Thoracic aorta (tissue), 2 donors: ENCODE measurements around the gene RPTOR. TPM values are rescaled to one million over a fixed set of nuclear protein-coding genes. Genes with fewer than 3 reads are reported as not detected.
"Not testable (repeated sequence)": the region's sequence is repeated elsewhere in the genome, so short reads cannot be mapped to it uniquely, and the experiment has no call there.

Experiments
- ATAC-seq: fragments of 150-250 bp; one replicate; pipeline ENCODE4 v1.8.0; 2017; ENCODE audit warnings: low read depth; ENCODE audit not compliant: insufficient number of reproducible peaks, low FRiP score
- DNase-seq: peaks from one replicate; pipeline ENCODE4 v3.0.0-alpha.2; 2020; ENCODE audit warnings: low spot score
- H3K27ac ChIP-seq, 2 donors: fragments of 200-600 bp; sonication (generic); 1 replicate in 1 of 2; 2 replicates in 1 of 2; pipeline ENCODE4 v1.5.1; 2016; ENCODE audit warnings: mild to moderate bottlenecking in 2 of 2, moderate library complexity in 2 of 2
- H3K27me3 ChIP-seq: fragments of 200-600 bp; sonication (generic); replicated peaks from 2 replicates; pipeline ENCODE4 v1.6.0; 2016; ENCODE audit warnings: mild to moderate bottlenecking; ENCODE audit not compliant: insufficient read depth
- H3K36me3 ChIP-seq: fragments of 200-600 bp; sonication (generic); one replicate; pipeline ENCODE4 v1.5.1; 2016
- H3K4me1 ChIP-seq, 2 donors: fragments of 200-600 bp; sonication (generic); 1 replicate in 1 of 2; 2 replicates in 1 of 2; pipeline versions ENCODE4 v1.5.1 to v1.6.0; 2016; ENCODE audit warnings: low read depth in 2 of 2, mild to moderate bottlenecking in 1 of 2; ENCODE audit not compliant: control insufficient read depth in 1 of 2
- H3K4me3 ChIP-seq: fragments of 200-600 bp; sonication (generic); 2 replicates; pipeline ENCODE4 v1.5.1; 2016; ENCODE audit warnings: mild to moderate bottlenecking
- H3K9me3 ChIP-seq: fragments of 200-600 bp; sonication (generic); 2 replicates; pipeline ENCODE4 v1.5.1; 2016
- CTCF ChIP-seq: fragments of 200-600 bp; sonication (generic); IDR thresholded peaks from one replicate; pipeline ENCODE4 v1.5.1; 2019; ENCODE audit warnings: antibody characterized with exemption
- total RNA-seq, 2 donors: library from RNA; depleted of rRNA; stranded (reverse); fragments of >200 nt; gene quantifications; one replicate each; pipeline versions ENCODE4 v1.1.0 to v1.2.3, GENCODE V29; 2016

The RPTOR gene
- total RNA-seq, 2 donors from 2014 or later: 42.0 to 47.4 TPM

- ATAC-seq (no peak), DNase-seq (no peak)
- no peak for TF ChIP-seq CTCF
- H3K9me3 ChIP-seq: no peaks in the 10 kb centered on the region
- no peaks in the 10 kb centered on the region for H3K36me3 ChIP-seq
- H3K27ac ChIP-seq: no peak overlapping the region
- no peak overlapping the region for H3K4me3 ChIP-seq
- no peaks in the 10 kb centered on the region for H3K4me1 ChIP-seq
- no peaks in the 10 kb centered on the region for H3K27me3 ChIP-seq
Observed at GRCh38 chr17:80812362-80813088, 267.9 kb downstream of the RPTOR start.

- Histone ChIP-seq H3K27ac (no peak overlapping the region), H3K27me3 (no peaks in the 10 kb centered on the region), H3K9me3 (no peaks in the 10 kb centered on the region), H3K36me3 (no peaks in the 10 kb centered on the region), H3K4me1 (no peaks in the 10 kb centered on the region), H3K4me3 (no peak overlapping the region)
- DNase-seq (no peak), ATAC-seq (no peak)
- no peak for TF ChIP-seq CTCF
Observed at GRCh38 chr17:80813318-80813717, 268.7 kb downstream of the RPTOR start.

- no peak for ATAC-seq
- no peak for TF ChIP-seq CTCF
- H3K4me1 ChIP-seq: no peaks in the 10 kb centered on the region
- H3K27ac ChIP-seq: no peak overlapping the region
- H3K36me3 ChIP-seq: no peaks in the 10 kb centered on the region
- no peak for DNase-seq
- H3K4me3 ChIP-seq: no peak overlapping the region
- no peaks in the 10 kb centered on the region for H3K9me3 ChIP-seq
- H3K27me3 ChIP-seq: no peaks in the 10 kb centered on the region
Observed at GRCh38 chr17:80814491-80814890, 269.9 kb downstream of the RPTOR start.

DNA sequence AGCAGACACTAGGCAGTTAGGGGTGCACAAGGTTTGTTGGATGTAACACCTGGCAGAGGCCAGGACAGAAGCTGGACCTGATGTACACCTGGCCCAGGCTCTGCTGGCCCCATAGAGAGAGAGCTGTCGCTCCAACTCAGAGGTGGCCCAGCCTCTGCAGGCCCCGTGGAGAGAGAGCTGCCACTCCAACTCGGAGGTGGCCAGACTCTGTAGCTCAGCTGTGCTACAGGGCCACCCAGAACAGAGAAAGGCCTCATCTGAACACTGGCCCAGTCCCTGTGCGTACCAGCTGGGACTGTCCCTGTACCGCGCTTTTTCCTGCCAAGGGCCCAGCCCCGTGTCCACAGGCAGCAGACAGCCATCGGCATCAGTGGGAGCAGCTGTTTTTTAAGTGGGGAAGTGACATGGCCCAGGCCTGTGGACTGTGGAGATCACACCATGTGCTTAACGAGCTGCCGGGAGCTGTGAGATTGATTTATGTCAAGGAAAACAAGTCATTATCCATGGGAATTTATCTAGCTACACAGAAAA, 270.6 kb downstream of the RPTOR start:
- H3K27ac ChIP-seq: no peak overlapping the region
- H3K4me3 ChIP-seq: no peak overlapping the region
- H3K9me3 ChIP-seq: no peaks in the 10 kb centered on the region
- H3K4me1 ChIP-seq: no peaks in the 10 kb centered on the region
- no peak for DNase-seq
- ATAC-seq: no peak
- no peak for TF ChIP-seq CTCF
- H3K27me3 ChIP-seq: no peaks in the 10 kb centered on the region
- no peaks in the 10 kb centered on the region for H3K36me3 ChIP-seq

DNA sequence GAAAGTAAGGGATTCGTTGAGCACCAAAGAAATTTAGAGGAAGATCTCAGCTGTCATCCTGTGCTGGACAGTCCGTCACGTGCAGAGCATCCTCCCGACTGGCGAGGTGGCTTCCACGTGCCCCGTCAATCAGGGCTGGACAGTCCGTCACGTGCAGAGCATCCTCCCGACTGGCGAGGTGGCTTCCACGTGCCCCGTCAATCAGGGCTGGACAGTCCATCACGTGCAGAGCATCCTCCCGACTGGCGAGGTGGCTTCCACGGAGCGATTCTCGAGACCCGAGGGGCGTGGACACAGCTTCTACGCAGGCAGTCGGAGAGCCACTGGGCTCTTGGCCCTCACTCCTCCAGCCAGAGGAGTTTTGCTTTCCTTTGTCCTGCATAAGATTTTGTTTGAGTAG, 271.1 kb downstream of the RPTOR start:
- not testable (repeated sequence) for H3K4me3 ChIP-seq, DNase-seq, ATAC-seq, H3K27me3 ChIP-seq, H3K9me3 ChIP-seq, H3K4me1 ChIP-seq, H3K27ac ChIP-seq, H3K36me3 ChIP-seq
